Uterus (tissue), 2 donors: ENCODE results near the gene SARDH.

Experiments used
- POLR2A ChIP-seq, 2 donors: fragments of 450-650 bp; IDR thresholded peaks; one replicate each; pipeline ENCODE4 v1.6.1; 2016; ENCODE audit warnings: antibody characterized with exemption in 2 of 2, mild to moderate bottlenecking in 1 of 2, moderate library complexity in 1 of 2
- TF ChIP-seq, protein P1 (sequence below), 4 experiments: fragments of 200-600 bp in 2 of 4; fragments of 450-650 bp in 2 of 4; sonication (generic) in 2 of 4; IDR thresholded peaks; one replicate each; pipeline ENCODE4 v1.5.1; 2016 to 2019; ENCODE audit warnings: antibody characterized with exemption in 4 of 4, mild to moderate bottlenecking in 2 of 4, moderate library complexity in 1 of 4

DNA sequence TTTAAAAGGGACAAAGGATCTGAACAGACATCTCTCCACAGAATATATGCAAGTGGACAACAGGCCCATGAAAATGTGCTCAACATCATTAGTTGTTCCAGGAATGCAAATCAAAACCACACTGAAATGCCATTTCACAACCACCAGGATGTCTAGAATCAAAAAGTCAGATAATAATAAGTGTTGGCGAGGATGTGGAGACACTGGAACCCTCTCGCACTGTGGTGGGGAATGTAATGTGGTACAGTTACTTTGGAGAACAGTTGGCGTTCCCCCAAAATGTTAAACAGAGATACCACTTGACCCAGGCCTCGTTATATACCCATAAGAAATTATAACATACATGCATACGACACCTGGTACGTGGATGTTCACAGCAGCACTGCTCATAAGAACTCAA, 38.6 kb downstream of the SARDH start:
- no peak for TF ChIP-seq POLR2A (IDR thresholded peaks at IDR 0.05)
- TF ChIP-seq, protein P1, sequence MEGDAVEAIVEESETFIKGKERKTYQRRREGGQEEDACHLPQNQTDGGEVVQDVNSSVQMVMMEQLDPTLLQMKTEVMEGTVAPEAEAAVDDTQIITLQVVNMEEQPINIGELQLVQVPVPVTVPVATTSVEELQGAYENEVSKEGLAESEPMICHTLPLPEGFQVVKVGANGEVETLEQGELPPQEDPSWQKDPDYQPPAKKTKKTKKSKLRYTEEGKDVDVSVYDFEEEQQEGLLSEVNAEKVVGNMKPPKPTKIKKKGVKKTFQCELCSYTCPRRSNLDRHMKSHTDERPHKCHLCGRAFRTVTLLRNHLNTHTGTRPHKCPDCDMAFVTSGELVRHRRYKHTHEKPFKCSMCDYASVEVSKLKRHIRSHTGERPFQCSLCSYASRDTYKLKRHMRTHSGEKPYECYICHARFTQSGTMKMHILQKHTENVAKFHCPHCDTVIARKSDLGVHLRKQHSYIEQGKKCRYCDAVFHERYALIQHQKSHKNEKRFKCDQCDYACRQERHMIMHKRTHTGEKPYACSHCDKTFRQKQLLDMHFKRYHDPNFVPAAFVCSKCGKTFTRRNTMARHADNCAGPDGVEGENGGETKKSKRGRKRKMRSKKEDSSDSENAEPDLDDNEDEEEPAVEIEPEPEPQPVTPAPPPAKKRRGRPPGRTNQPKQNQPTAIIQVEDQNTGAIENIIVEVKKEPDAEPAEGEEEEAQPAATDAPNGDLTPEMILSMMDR (IDR thresholded peaks at IDR 0.05): no peak
